ENCODE results near the gene OR51A4.
"Not testable (repeated sequence)": the region's sequence is repeated elsewhere in the genome, so short reads cannot be mapped to it uniquely, and the experiment has no call there.

DNA sequence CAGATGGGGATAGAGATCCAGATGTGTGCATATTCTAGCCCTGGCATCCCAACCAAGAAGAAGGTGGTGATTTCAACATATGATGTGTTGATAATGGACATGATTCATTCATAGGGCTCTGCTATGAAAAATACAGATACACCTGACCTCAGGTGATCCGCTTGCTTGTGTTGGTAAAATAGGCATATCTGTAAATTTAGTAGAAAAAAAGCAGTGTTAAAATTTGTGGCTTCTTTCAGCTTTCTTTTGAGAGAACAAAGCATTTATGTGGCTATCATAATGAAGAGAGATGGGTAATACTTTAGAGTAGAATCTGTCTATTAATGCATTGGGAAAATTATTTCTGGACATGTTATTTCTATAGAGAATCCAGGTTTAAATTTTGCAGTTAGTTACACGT is 8.2 kb upstream of the OR51A4 start, which contains the start of gene OR51A2:
- TF ChIP-seq, protein P1, sequence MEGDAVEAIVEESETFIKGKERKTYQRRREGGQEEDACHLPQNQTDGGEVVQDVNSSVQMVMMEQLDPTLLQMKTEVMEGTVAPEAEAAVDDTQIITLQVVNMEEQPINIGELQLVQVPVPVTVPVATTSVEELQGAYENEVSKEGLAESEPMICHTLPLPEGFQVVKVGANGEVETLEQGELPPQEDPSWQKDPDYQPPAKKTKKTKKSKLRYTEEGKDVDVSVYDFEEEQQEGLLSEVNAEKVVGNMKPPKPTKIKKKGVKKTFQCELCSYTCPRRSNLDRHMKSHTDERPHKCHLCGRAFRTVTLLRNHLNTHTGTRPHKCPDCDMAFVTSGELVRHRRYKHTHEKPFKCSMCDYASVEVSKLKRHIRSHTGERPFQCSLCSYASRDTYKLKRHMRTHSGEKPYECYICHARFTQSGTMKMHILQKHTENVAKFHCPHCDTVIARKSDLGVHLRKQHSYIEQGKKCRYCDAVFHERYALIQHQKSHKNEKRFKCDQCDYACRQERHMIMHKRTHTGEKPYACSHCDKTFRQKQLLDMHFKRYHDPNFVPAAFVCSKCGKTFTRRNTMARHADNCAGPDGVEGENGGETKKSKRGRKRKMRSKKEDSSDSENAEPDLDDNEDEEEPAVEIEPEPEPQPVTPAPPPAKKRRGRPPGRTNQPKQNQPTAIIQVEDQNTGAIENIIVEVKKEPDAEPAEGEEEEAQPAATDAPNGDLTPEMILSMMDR (CRISPR knock-in tag; IDR thresholded peaks at IDR 0.05) = not testable (repeated sequence)
- not testable (repeated sequence) for TF ChIP-seq ZNF383 (CRISPR knock-in tag; IDR thresholded peaks at IDR 0.05; ENCODE audit: borderline replicate concordance); JUND (CRISPR knock-in tag; IDR thresholded peaks at IDR 0.05); TRIM22 (IDR thresholded peaks at IDR 0.05); HNF4A (CRISPR knock-in tag; IDR thresholded peaks at IDR 0.05); HINFP (CRISPR knock-in tag; IDR thresholded peaks at IDR 0.05; ENCODE audit: low read depth); EEA1 (CRISPR knock-in tag; IDR thresholded peaks at IDR 0.05; ENCODE audit: borderline replicate concordance); CBFB (CRISPR knock-in tag; IDR thresholded peaks at IDR 0.05); TCF12 (IDR thresholded peaks at IDR 0.05); TCF12 (CRISPR knock-in tag; IDR thresholded peaks at IDR 0.05); REST (IDR thresholded peaks at IDR 0.05; ENCODE audit: borderline replicate concordance in 1 of 2, low read depth in 1 of 2, low read length in 2 of 2)
- TF ChIP-seq, protein P2, sequence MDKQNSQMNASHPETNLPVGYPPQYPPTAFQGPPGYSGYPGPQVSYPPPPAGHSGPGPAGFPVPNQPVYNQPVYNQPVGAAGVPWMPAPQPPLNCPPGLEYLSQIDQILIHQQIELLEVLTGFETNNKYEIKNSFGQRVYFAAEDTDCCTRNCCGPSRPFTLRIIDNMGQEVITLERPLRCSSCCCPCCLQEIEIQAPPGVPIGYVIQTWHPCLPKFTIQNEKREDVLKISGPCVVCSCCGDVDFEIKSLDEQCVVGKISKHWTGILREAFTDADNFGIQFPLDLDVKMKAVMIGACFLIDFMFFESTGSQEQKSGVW (CRISPR knock-in tag; IDR thresholded peaks at IDR 0.05; ENCODE audit: borderline replicate concordance) = not testable (repeated sequence)
- TF ChIP-seq, protein P3, sequence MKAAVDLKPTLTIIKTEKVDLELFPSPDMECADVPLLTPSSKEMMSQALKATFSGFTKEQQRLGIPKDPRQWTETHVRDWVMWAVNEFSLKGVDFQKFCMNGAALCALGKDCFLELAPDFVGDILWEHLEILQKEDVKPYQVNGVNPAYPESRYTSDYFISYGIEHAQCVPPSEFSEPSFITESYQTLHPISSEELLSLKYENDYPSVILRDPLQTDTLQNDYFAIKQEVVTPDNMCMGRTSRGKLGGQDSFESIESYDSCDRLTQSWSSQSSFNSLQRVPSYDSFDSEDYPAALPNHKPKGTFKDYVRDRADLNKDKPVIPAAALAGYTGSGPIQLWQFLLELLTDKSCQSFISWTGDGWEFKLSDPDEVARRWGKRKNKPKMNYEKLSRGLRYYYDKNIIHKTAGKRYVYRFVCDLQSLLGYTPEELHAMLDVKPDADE (CRISPR knock-in tag; IDR thresholded peaks at IDR 0.05) = not testable (repeated sequence)
- TF ChIP-seq, protein P4, sequence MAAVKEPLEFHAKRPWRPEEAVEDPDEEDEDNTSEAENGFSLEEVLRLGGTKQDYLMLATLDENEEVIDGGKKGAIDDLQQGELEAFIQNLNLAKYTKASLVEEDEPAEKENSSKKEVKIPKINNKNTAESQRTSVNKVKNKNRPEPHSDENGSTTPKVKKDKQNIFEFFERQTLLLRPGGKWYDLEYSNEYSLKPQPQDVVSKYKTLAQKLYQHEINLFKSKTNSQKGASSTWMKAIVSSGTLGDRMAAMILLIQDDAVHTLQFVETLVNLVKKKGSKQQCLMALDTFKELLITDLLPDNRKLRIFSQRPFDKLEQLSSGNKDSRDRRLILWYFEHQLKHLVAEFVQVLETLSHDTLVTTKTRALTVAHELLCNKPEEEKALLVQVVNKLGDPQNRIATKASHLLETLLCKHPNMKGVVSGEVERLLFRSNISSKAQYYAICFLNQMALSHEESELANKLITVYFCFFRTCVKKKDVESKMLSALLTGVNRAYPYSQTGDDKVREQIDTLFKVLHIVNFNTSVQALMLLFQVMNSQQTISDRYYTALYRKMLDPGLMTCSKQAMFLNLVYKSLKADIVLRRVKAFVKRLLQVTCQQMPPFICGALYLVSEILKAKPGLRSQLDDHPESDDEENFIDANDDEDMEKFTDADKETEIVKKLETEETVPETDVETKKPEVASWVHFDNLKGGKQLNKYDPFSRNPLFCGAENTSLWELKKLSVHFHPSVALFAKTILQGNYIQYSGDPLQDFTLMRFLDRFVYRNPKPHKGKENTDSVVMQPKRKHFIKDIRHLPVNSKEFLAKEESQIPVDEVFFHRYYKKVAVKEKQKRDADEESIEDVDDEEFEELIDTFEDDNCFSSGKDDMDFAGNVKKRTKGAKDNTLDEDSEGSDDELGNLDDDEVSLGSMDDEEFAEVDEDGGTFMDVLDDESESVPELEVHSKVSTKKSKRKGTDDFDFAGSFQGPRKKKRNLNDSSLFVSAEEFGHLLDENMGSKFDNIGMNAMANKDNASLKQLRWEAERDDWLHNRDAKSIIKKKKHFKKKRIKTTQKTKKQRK (IDR thresholded peaks at IDR 0.05; ENCODE audit: low read length) = not testable (repeated sequence)

Measured in HepG2 (cell line).